MM.1S (cell line): Measurements from ENCODE around the gene IL12A.

Experiments used
- EZH2phosphoT487 ChIP-seq: fragments of 300-600 bp; sonication (generic); IDR thresholded peaks from 2 replicates; pipeline ENCODE4 v1.6.1; 2018; ENCODE audit warnings: antibody characterized with exemption, low read length
- TF ChIP-seq, protein P1 (sequence below): fragments of 300-600 bp; sonication (generic); IDR thresholded peaks from 2 replicates; pipeline ENCODE4 v1.5.1; 2016; ENCODE audit warnings: antibody characterized with exemption, low read length, mixed read lengths

DNA sequence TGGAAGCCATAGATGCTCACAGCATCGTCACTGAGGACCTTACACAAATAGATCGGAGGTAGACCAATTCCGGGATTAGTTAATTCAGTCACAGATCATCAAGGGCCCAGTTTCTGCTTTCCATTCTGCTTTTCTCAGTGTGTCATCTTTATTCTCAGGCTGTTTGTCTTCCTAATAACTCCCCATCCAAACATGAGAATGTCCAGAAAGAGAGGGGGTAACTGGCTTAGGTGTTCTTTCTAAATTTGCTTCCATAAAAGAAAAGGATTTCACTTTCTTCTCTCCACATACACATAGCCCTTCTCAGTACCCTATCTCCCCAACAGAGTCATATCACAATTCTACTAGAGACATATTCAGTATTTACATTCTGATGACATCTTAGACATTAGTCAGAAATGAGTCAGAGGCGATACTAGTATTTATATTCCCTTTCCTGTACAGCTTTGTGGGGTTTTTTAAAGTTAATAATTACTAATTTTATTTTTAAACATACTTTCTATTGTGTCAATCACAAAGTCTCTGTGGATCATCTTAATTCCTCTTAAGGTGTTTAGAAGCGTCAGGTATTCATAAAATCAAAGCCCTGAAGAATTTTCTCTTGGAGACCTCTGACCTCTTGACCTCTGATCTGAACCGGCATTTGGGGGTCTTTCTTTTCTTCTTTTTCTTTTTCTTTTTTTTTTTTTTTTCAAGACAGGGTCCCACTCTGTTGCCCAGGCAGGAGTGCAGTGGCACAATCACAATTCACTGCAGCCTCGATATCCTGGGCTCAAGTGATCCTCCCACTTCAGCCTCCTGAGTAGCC, 24.3 kb upstream of the IL12A start:
- TF ChIP-seq EZH2phosphoT487 = no peak
- TF ChIP-seq, protein P1, sequence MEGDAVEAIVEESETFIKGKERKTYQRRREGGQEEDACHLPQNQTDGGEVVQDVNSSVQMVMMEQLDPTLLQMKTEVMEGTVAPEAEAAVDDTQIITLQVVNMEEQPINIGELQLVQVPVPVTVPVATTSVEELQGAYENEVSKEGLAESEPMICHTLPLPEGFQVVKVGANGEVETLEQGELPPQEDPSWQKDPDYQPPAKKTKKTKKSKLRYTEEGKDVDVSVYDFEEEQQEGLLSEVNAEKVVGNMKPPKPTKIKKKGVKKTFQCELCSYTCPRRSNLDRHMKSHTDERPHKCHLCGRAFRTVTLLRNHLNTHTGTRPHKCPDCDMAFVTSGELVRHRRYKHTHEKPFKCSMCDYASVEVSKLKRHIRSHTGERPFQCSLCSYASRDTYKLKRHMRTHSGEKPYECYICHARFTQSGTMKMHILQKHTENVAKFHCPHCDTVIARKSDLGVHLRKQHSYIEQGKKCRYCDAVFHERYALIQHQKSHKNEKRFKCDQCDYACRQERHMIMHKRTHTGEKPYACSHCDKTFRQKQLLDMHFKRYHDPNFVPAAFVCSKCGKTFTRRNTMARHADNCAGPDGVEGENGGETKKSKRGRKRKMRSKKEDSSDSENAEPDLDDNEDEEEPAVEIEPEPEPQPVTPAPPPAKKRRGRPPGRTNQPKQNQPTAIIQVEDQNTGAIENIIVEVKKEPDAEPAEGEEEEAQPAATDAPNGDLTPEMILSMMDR = no peak
